Right renal cortex interstitium (tissue), 3 donors: ENCODE measurements around the gene MUC21. TPM values are rescaled to one million over a fixed set of nuclear protein-coding genes. Genes with fewer than 3 reads are reported as not detected.

Experiments used
- polyA plus RNA-seq, 3 donors: library from polyadenylated mRNA; unstranded; fragments of 120-200 nt; gene quantifications; one replicate each; pipeline ENCODE4 v1.2.1, GENCODE V29; 2013; ENCODE audit not compliant: insufficient read length in 3 of 3

The MUC21 gene
- polyA plus RNA-seq, 3 donors, result not detected

Other genes with a start within 250 kb of the MUC21 start
- 100 to 1,000 TPM; 134 to 154 (median 141) TPM for gene FLOT1, start 241.0 kb upstream of the MUC21 start, polyA plus RNA-seq
- 10 to 100 TPM; 17.9 to 24.5 (median 23.3) TPM for gene IER3, start 239.2 kb upstream of the MUC21 start, polyA plus RNA-seq
- 100 to 1,000 TPM; 139 to 163 (median 149) TPM for gene DDR1, start 99.2 kb upstream of the MUC21 start, polyA plus RNA-seq
- 10 to 100 TPM; 36.1 to 44.6 (median 37.2) TPM for gene GTF2H4, start 75.5 kb upstream of the MUC21 start, polyA plus RNA-seq
- 10 to 100 TPM; 25.6 to 35.0 (median 30.1) TPM for gene VARS2, start 69.5 kb upstream of the MUC21 start, polyA plus RNA-seq
- gene SFTA2, start 51.5 kb upstream of the MUC21 start, polyA plus RNA-seq, result 1 to 10 TPM in 2 of 3 donors, under 1 TPM in 1; 0.29 to 1.2 (median 1.1) TPM
- under 1 TPM; 0.03 to 0.07 (median 0.06) TPM for gene MUCL3, start 42.7 kb upstream of the MUC21 start, polyA plus RNA-seq
- not detected for gene MUC22, start 26.8 kb downstream of the MUC21 start, polyA plus RNA-seq
- gene C6orf15, start 128.9 kb downstream of the MUC21 start, polyA plus RNA-seq, result not detected
- gene PSORS1C1, start 131.1 kb downstream of the MUC21 start, polyA plus RNA-seq, result under 1 TPM in 2 of 3 donors, not detected in 1; 0.14 to 0.40 TPM
- not detected for gene CDSN, start 136.7 kb downstream of the MUC21 start, polyA plus RNA-seq
- gene PSORS1C2, start 155.3 kb downstream of the MUC21 start, polyA plus RNA-seq, result not detected
- gene CCHCR1, start 174.1 kb downstream of the MUC21 start, polyA plus RNA-seq, result 10 to 100 TPM; 24.2 to 25.2 (median 25.1) TPM
- gene TCF19, start 174.9 kb downstream of the MUC21 start, polyA plus RNA-seq, result 10 to 100 TPM; 16.5 to 19.9 (median 17.8) TPM
- 1 to 10 TPM; 1.2 to 2.5 (median 2.2) TPM for gene POU5F1, start 187.0 kb downstream of the MUC21 start, polyA plus RNA-seq